NCI-H2107 treated with DMSO at 0.1 percent for 48 hours (cell line): Measurements from ENCODE around the gene SDCBP2.
"Not testable (repeated sequence)": the region's sequence is repeated elsewhere in the genome, so short reads cannot be mapped to it uniquely, and the experiment has no call there.

Experiments used
- DNase-seq: peaks from one replicate; lab custom pipeline; 2025; ENCODE audit not compliant: unreplicated experiment; lab: John Stamatoyannopoulos, UW

Gene SDCBP2

DNA sequence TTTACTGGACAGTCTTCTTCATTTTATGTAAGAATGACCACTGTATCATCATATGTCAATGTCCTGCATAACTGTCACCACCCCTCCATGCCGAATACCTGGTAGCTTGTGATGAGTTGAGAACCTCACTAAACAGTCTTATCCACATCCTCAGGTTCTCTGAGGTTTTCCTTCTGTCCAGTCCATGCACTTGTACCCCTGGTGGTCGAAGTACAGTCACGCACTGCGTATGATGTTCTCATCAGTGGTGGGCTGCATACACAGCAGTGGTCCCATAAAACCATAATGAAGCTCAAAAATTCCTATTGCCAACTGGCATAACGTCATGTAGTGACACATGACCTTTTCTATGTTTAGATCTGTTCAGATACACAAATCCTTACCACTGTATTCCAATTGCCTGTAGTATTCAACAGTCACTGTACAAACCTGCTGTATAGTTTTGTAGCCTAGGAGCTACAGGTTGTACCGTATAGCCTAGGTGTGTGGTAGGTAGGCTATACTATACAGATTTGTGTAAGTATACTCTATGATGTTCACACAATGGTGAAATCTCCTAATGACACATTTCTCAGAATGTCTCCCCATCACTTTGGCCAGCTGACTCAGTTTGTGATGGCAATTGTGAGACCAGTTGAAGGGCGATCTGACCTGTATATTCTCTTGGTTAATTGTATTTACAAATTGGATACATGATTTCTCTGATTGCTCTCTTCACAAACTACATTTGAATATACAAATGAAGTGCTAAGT, 31.3 kb upstream of the SDCBP2 start:
- no peak for DNase-seq

DNA sequence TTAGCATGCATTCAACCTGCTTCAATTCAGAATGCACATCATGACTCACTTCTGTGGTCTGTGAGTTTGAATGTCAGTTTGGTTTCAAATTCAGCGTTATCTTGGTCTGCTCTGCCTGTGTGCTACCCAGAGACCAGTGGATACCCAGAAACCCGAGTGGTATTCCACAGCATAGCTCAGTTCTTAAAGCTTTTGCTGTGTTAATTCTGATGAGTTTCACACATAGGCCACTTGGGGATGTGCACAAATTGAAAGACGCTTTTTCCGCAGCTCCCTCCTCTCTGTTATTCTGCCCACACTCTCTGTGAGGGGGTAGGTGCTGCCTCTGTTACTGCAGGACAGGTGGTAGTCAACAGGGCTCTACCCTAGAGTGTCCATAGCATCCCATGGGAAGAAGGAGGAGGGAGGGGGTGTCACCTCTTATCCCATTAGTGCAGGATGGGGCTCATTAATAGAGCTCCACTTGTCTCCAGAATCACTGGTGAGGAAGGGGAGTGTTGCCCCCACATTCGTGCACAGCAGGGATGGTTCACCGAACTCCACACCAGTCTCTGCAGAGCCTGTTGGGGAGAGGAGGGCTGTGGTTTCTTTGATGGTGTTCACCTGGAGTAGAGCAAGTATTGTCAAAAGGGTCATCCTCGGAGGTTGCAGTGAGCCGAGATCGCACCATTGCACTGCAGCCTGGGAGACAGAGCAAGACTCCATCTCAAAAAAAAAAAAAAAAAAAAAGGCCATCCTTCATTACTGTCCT, 29.2 kb upstream of the SDCBP2 start:
- no peak for DNase-seq

DNA sequence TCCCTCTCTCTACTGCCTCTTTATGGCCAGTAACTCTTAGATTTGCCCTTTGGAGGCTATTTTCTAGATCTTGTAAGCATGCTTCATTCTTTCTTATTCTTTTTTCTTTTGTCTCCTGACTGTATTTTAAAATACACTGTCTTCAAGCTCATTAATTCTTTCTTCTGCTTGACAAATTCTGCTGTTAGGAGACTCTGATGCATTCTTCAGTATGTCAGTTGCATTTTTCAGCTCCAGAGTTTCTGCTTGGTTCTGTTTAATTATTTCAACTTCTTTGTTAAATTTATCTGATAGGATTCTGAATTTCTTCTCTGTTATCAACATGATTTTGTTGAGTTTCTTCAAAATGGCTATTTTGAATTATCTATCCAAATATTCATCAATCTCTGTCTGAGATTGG, 25.0 kb upstream of the SDCBP2 start:
- DNase-seq = no peak

GRCh38 chr20:1346315-1346969, 17.5 kb upstream of the SDCBP2 start:
- DNase-seq = no peak

- no peak for DNase-seq
Observed at GRCh38 chr20:1345756-1346093, 16.8 kb upstream of the SDCBP2 start.

DNA sequence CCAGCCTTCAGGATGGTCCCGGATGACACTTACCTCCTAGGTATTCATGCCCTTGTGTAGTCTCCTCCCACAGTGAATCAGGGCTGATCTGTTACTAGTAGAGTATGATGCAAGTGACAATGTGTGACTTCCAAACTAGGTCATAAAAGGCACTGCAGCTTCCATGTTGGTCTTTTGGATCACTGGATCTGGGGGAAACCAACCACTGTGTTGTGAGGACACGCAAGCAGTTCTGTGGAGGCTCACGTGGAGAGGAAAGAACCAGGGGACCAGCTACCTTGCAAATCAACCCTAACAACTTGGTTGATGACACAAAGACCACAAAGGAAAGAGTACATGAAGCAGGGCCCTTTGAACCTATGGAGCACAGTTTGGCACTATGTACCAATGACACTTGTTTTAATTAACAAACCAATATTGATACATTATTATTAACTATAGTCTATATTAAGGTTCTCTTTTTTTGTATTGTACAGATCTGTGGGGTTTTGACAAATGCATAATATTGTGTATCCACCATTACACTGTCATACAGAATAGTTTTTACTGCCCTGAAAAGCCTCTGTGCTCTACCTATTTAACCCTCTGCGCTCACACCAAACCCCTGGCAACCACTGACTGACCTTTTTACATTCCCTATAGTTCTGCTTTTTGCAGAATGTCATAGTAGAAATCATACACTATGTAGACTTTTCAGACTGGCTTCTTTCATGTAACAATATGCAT, 16.3 kb upstream of the SDCBP2 start:
- DNase-seq = no peak

DNA sequence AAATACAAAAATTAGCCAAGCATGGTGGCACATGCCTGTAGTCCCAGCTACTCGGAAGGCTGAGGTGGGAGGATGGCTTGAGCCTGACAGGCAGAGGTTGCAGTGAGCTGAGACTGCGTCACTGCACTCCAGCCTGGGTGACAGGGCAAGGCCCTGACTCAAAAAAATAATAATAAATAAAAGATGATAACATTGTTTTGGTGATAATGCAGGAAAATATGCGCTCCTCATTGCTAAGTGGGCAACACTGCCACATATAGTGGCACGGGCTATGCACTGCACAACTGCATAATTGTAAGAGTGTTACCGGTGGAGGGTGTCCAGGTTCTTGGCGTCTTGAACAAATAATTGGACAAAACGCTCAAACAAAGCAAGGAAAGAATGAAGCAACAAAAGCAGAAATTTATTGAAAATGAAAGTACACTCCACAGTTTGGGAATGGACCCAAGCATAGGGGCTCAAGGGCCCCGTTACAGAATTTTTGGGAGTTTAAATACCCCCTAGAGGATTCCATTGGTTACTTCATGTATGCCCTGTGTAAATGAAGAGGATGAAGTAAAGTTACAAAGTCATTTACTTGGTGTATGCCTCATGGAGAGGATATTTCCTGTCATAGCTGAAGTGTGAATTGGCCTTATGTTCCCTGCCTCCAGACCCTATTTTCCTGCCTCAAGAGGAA, 14.6 kb upstream of the SDCBP2 start:
- not testable (repeated sequence) for DNase-seq

- no peak for DNase-seq
Observed at GRCh38 chr20:1341561-1342265, 12.8 kb upstream of the SDCBP2 start.

GRCh38 chr20:1338801-1339200, 9.9 kb upstream of the SDCBP2 start:
- DNase-seq = no peak

DNA sequence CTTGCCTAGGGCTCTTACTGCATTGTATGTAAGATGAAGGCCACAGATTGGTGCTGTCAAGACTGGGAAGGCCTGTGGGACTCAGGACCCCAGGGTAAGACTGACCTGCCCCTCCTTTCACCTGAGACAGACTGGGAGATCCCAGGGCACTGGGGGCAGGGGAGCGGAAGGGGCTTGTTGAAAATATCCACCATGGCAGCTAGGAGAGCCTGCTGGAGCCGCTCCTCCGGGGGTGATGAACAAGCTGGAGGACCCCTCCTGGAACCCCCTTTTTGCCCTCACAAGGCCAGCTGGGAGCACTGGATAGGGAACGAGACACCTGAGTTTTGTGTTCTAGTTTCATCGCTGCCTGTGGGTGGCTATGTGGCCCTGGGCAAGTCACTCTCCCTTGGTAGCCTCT, 9.2 kb upstream of the SDCBP2 start:
- DNase-seq = no peak

DNA sequence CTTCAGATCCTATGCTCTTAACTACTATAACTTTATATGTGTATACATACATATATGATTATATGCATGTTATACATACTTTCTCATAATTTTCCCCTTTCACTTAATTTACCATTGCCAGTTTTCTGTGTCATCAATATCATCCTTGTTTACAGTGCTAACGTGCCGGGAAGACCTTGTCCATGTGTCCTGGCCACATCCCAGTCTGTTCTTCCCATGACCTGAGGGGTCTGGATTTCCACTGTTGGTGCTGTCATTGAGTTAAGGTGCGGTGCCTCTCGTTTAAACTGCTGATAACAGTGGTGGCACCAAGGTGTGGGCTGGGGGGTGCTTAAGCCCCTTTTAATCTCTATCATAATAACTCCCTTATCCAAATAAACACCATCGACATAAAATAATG, 8.5 kb upstream of the SDCBP2 start:
- no peak for DNase-seq

DNA sequence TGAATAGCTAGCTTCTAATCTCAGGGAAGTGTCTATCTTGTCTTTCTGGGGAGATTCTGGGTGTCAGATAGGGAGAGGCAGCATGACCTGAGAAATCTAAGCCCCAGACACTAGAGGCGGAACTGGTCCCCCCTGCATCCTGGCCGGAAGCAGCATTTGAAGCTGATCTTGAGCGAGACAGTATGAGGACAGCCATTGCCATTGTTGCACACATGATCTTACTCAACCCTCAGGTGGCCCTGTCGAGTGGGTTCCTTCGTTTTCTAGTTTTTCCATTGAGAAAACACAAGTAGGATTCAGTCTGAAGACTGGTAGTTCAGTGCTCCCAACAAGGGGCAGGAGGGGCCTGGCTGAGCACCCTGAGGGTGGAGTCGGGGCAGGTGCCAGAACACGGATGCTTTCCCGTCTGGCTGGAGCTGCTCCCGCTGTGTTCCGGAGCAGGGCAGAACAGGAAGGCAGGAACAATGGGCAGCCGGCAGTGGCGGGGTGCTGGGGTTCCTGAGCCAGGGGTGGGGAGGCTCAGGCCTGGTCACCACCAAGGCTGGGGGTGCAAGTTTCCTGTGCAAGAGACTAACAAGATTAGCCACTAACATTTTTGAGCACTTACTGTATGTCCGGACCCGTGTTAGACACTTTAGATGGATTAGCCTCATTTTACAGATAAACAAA, 7.9 kb upstream of the SDCBP2 start:
- DNase-seq = no peak

DNA sequence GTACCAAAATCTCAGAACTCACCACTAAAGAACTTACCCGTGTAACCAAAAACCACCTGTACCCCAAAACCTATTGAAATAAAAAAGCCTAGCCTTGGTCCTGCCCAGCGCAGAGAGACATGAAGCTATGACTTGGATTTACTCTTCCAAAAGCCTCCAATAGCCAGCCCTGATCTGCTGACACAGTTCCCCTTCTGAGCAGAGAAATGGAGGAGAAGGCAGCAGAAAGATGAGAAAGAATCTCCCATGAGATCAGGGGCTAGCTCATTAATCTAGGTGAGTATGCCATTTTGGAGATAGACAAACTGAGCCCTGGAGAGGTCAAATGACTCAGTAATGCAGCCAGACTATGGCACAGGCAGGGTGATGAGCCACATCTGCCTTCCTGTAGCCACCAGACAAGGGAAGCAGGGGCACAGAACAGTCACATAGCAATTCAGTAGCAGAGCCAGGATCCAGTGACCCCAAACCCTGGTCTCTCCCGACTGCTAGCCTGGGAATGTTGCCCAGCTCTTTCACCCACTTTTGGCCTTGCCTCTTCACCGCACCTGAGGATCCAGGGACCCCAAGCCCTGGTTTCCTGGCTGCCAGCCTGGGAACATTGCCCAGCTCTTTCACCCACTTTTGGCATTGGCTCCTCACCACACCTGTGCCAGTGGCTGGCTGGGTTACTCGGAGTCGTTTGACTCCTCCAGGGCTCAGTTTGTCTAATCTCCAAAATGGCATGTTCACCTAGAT, 7.2 kb upstream of the SDCBP2 start:
- no peak for DNase-seq

GRCh38 chr20:1334761-1335160, 5.8 kb upstream of the SDCBP2 start:
- no peak for DNase-seq

DNA sequence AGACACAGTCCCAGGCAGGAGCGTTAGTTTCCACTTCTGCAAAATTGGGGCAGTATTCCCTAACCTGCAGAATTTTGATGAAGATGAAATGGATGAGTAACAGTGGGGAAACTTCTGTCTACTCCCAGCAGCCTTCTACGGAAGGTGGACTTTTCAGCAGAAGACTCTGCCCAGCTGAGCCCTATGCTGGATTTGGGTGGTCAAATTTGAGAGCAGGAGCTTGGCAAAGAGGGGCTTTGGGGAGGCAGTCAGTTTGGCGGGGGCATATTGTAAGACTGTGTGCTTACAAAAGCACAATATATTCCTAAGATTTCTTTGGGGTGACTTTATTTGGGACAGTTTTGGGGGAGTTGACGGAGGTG, 5.4 kb upstream of the SDCBP2 start:
- no peak for DNase-seq

GRCh38 chr20:1333462-1334369, 4.8 kb upstream of the SDCBP2 start:
- DNase-seq = no peak

GRCh38 chr20:1332749-1333300, 3.9 kb upstream of the SDCBP2 start:
- no peak for DNase-seq
